HepG2 (cell line): ENCODE data around the gene HEATR5B. TPM values are rescaled to one million over a fixed set of nuclear protein-coding genes. Genes with fewer than 3 reads are reported as not detected.

ENCODE experiments used
- ARHGAP35 ChIP-seq: sonication (generic); formaldehyde crosslinking; IDR thresholded peaks from 2 replicates; pipeline ENCODE4 v1.9.0; 2022; ENCODE audit warnings: mild to moderate bottlenecking, inconsistent platforms, moderate library complexity, missing genetic modification reagents, borderline replicate concordance
- E2F2 ChIP-seq: sonication (generic); formaldehyde crosslinking; IDR thresholded peaks from 2 replicates; pipeline ENCODE4 v1.4.0; 2020; ENCODE audit warnings: missing genetic modification reagents, borderline replicate concordance
- GABPB1 ChIP-seq: IDR thresholded peaks from 2 replicates; pipeline ENCODE4 v1.6.1; 2016; ENCODE audit warnings: mild to moderate bottlenecking, missing genetic modification reagents, moderate library complexity, missing compliant biosample characterization
- MED13 ChIP-seq: sonication (generic); formaldehyde crosslinking; IDR thresholded peaks from 2 replicates; pipeline ENCODE4 v1.5.0; 2020; ENCODE audit warnings: missing genetic modification reagents
- PHF5A ChIP-seq: IDR thresholded peaks from one replicate; pipeline ENCODE4 v1.6.1; 2018; ENCODE audit warnings: low read depth, missing genetic modification reagents; ENCODE audit not compliant: unreplicated experiment
- SAP130 ChIP-seq: IDR thresholded peaks from 2 replicates; pipeline ENCODE4 v1.6.1; 2016; ENCODE audit warnings: low read depth
- SIN3A ChIP-seq: IDR thresholded peaks from 2 replicates; pipeline ENCODE4 v1.6.1; 2011; ENCODE audit warnings: low read depth, mild to moderate bottlenecking, control low read depth, low read length, borderline replicate concordance
- TGIF2 ChIP-seq: IDR thresholded peaks from 2 replicates; pipeline ENCODE4 v1.6.1; 2016; ENCODE audit warnings: control low read depth, missing compliant biosample characterization
- ZNF335 ChIP-seq: sonication (generic); formaldehyde crosslinking; IDR thresholded peaks from 2 replicates; pipeline ENCODE4 v1.4.0; 2020; ENCODE audit warnings: missing genetic modification reagents
- ZNF343 ChIP-seq: sonication (generic); formaldehyde crosslinking; IDR thresholded peaks from 2 replicates; pipeline ENCODE4 v1.4.0; 2020; ENCODE audit warnings: mild to moderate bottlenecking, missing genetic modification reagents
- ZNF362 ChIP-seq: sonication (generic); formaldehyde crosslinking; IDR thresholded peaks from 2 replicates; pipeline ENCODE4 v1.4.0; 2020; ENCODE audit warnings: missing genetic modification reagents, mild to moderate bottlenecking, borderline replicate concordance
- ZNF782 ChIP-seq: sonication (generic); formaldehyde crosslinking; IDR thresholded peaks from 2 replicates; pipeline ENCODE4 v1.4.0; 2020; ENCODE audit warnings: missing genetic modification reagents, mild to moderate bottlenecking, borderline replicate concordance
- ZXDC ChIP-seq: sonication (generic); formaldehyde crosslinking; IDR thresholded peaks from 2 replicates; pipeline ENCODE4 v1.5.0; 2020; ENCODE audit warnings: mild to moderate bottlenecking, missing genetic modification reagents
- polyA plus RNA-seq, 8 experiments: library from polyadenylated mRNA; depleted of rRNA in 3 of 8; stranded (reverse) in 7 of 8; unstranded in 1 of 8; fragments of >200 nt; fragmentation: Illumina TruSeq in 4 of 8; extraction: Trizol in 4 of 8; gene quantifications; 2 replicates each; pipeline versions ENCODE4 v1.2.1 to v1.2.3, GENCODE V29; 2011 to 2016; ENCODE audit warnings: low read depth in 4 of 8, missing spikeins in 1 of 8, mixed read lengths in 1 of 8; ENCODE audit not compliant: insufficient read depth in 1 of 8
- total RNA-seq, 5 experiments: library from RNA; depleted of rRNA; stranded (reverse); fragments of >200 nt; fragmentation: Illumina TruSeq; extraction: Trizol; gene quantifications; 2 replicates each; pipeline ENCODE4 v1.2.3, GENCODE V29; 2016; ENCODE audit warnings: low read depth in 1 of 5
- TF ChIP-seq, protein P1 (sequence below): sonication (generic); formaldehyde crosslinking; IDR thresholded peaks from 2 replicates; pipeline ENCODE4 v1.5.0; 2020; ENCODE audit warnings: mild to moderate bottlenecking, missing genetic modification reagents, moderate library complexity
- TF ChIP-seq, protein P2 (sequence below): sonication (generic); formaldehyde crosslinking; IDR thresholded peaks from 2 replicates; pipeline ENCODE4 v1.4.0; 2020; ENCODE audit warnings: missing genetic modification reagents
- TF ChIP-seq, protein P3 (sequence below): sonication (generic); formaldehyde crosslinking; IDR thresholded peaks from 2 replicates; pipeline ENCODE4 v1.4.0; 2020; ENCODE audit warnings: mild to moderate bottlenecking, missing genetic modification reagents

The HEATR5B gene
- total and polyA plus RNA-seq, 2 of the 13 experiments (the other 11 are each of a cell fraction or from before 2014, with no cell fraction given): 12.7 to 16.3 TPM

DNA sequence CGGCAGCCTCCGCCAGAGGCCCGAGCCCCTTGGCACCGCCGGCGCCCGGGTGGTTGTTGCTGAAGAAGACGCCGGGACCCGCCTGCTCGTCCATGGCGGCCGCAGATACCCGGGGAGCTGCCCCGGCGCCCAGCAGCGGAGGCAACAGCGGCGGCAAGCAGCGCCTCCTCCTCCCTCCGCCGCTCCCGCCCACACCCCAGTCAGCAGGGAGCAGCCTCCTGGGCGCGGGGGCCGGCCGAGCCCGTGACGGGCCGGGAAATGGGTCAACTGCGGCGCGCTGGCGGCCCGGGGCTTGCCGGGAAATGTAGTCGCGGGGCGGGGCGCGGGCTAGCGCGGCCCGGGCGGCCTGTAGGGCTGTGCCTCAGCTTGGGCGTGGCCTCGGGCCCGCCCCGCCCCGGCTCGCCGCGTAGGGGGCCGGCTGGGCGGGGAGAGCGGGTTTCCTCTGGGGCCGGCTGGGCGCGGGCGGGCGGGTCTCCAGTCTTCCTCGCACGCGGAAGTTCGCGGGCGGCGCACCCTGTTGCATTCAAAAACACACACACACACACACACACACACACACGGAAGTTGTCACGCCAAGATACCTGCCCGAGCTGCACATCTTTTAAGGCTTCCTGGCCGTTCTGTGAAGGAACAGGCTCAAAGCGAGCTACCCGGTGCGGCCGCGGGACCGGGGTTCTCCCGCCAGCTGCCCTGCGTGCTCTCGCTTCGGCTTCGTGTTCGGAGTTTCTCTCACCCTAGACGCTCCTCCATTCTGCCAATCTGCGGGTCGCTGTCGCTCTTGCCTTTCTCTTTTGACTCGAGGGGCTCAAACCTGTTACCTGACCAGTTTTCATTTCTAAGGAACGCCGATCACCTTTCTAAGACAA, 117.6 kb downstream of the HEATR5B start, which contains the start of gene STRN (continued):
- TF ChIP-seq GABPB1 (peak; percentile 91), ZNF362 (CRISPR knock-in tag) (no peak), ZNF343 (CRISPR knock-in tag) (no peak), ARHGAP35 (CRISPR knock-in tag) (peak; percentile 86), TGIF2 (CRISPR knock-in tag) (peak; percentile 44), SIN3A (peak; percentile 69; the same call in 1 of the 2 replicates), MED13 (CRISPR knock-in tag) (no peak), SAP130 (CRISPR knock-in tag) (peak; percentile 87), ZXDC (CRISPR knock-in tag) (no peak; the same call in 1 of the 2 replicates), E2F2 (CRISPR knock-in tag) (peak; percentile 11; the same call in 1 of the 2 replicates), PHF5A (peak; percentile 77), ZNF335 (peak; percentile 20; the same call in 1 of the 2 replicates), ZNF782 (CRISPR knock-in tag) (peak; percentile 35; the same call in 1 of the 2 replicates)
- TF ChIP-seq, protein P1, sequence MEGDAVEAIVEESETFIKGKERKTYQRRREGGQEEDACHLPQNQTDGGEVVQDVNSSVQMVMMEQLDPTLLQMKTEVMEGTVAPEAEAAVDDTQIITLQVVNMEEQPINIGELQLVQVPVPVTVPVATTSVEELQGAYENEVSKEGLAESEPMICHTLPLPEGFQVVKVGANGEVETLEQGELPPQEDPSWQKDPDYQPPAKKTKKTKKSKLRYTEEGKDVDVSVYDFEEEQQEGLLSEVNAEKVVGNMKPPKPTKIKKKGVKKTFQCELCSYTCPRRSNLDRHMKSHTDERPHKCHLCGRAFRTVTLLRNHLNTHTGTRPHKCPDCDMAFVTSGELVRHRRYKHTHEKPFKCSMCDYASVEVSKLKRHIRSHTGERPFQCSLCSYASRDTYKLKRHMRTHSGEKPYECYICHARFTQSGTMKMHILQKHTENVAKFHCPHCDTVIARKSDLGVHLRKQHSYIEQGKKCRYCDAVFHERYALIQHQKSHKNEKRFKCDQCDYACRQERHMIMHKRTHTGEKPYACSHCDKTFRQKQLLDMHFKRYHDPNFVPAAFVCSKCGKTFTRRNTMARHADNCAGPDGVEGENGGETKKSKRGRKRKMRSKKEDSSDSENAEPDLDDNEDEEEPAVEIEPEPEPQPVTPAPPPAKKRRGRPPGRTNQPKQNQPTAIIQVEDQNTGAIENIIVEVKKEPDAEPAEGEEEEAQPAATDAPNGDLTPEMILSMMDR (CRISPR knock-in tag): no peak; the same call in 1 of the 2 replicates
- TF ChIP-seq, protein P2, sequence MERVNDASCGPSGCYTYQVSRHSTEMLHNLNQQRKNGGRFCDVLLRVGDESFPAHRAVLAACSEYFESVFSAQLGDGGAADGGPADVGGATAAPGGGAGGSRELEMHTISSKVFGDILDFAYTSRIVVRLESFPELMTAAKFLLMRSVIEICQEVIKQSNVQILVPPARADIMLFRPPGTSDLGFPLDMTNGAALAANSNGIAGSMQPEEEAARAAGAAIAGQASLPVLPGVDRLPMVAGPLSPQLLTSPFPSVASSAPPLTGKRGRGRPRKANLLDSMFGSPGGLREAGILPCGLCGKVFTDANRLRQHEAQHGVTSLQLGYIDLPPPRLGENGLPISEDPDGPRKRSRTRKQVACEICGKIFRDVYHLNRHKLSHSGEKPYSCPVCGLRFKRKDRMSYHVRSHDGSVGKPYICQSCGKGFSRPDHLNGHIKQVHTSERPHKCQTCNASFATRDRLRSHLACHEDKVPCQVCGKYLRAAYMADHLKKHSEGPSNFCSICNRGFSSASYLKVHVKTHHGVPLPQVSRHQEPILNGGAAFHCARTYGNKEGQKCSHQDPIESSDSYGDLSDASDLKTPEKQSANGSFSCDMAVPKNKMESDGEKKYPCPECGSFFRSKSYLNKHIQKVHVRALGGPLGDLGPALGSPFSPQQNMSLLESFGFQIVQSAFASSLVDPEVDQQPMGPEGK: peak; percentile 93
- TF ChIP-seq, protein P3, sequence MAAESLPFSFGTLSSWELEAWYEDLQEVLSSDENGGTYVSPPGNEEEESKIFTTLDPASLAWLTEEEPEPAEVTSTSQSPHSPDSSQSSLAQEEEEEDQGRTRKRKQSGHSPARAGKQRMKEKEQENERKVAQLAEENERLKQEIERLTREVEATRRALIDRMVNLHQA (CRISPR knock-in tag): no peak
